GM21423 (cell line): Measurements from ENCODE around the gene DMRTC1B.
"Not testable (repeated sequence)": the region's sequence is repeated elsewhere in the genome, so short reads cannot be mapped to it uniquely, and the experiment has no call there.

Experiments
- ATAC-seq: cut with Tn5 transposase; IDR thresholded peaks from one replicate; pipeline ENCODE4 v1.9.1; 2021; ENCODE audit warnings: mild to moderate bottlenecking, moderate library complexity; ENCODE audit not compliant: unreplicated experiment

Gene DMRTC1B, protein sequence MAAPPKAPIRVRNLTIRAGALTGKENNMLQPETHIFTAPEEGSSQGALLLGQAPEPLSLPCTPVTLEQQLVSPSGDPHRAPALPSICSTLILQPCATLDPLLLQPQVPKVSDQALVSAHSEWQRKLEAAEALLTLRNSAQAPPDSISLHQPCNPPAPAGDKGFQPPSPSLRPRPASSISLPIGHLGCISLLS

DNA sequence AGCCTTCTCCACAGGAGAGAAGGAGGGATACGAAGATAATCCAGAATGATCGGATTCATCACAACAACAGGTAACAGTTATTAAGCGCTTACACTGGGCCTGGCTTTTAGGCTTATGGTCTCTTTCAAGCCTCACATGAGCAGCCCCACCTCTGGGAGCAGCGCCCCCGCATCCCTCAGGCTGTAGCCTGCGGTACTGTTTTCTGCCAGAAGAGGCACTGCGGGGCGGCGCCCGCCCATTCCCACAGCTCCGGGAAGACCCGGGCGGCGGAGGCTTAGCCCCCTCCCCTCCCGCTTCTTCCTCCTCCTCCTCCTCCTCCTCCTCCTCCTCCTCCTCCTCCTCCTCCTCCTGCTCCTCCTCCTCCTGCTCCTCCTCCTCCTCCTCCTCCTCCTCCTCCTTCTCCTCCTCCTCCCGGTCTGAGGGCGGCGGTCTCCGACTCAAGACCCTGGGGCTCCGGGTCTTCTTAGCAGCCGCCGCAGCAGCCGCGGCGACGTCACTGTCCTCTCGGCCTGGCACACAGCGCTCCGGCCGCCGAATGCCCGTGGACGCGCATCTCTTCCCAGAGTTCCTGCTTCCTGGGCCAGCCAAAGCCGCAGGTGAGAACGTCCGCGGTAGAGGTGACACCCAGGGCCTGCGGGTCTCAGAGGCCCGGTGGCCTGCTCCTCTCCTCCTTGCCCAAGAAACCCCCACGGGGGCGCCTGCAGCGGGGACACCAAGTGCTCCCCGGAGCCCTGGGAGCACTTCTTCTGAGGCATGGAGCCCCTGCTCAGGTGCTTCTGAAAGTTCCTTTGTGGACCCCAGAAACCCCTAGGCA is at the start of gene DMRTC1B:
Gene DMRTC1B (plus strand): TSS at position 238 of the 814 bp plus-strand sequence. CDS start 68,246 bp downstream, outside the sequence.
- ATAC-seq = peak; percentile 84

DNA sequence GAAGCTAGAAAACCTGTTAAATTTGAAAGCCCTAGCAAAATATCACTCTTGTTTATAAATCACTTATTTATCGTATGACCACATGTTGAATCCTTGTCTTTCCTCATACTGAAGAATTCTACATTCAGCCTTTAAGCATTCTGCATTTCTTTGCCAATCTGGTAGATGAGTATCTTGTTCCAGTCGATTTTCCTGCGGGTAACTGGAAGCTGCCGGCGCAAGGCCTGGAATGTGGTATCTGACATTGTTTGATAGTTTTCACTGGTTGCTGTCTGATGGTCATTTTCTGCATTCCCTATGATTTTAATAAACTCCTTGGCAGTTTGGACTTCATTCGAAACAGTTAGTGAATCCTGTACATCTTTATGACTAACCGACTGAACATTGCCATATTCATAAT is 48.8 kb upstream of the DMRTC1B start:
- no peak for ATAC-seq

DNA sequence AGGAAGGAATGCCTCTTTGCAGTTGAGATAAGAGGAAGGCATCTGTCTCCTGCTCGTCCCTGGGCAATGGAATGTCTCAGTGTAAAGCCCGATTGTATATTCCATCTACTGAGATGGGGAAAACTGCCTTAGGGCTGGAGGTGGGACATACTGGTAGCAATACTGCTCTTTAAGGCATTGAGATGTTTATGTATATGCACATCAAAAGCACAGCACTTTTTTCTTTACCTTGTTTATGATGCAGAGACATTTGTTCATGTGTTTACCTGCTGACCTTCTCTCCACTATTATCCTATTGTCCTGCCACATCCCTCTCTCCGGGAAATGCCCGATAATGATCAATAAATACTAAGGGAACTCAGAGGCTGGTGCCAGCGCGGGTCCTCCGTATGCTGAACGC is 43.1 kb upstream of the DMRTC1B start:
- ATAC-seq = not testable (repeated sequence)

DNA sequence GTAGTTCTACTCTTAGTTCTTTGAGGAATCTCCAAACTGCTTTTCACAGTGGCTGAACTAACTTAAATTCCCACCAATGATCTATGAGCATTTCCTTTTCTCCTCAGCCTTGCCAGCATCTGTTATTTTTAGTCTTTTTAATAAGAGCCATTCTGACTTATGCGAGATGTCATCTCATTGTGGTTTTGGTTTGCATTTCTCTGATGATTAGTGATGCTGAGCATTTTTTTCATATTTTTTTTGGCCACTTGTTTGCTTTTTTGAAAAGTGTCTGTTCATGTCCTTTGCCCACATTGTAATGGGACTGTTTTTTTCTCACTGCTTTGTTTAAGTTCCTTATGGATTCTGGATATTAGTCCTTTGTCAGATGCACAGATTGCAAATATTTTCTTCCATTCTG is 41.1 kb upstream of the DMRTC1B start:
- no peak for ATAC-seq

DNA sequence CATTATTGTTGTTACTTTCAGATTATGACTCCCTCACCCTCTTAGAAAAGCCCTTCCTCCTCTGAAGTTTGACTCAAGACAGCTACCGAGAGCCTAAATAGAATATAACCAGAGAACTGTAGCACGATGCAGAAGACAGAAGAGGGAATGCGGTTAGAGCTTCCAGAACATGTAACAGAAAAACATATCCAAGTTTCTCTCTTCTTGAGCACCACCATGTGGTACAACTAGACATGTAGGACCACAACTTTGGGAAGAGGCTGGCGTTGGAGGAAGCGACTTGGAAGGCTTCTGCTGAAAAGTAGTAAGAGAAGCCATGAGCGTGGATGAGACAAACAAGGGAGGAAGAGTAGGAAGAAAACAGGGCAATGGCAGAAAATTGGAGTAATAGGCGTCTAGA is 31.1 kb upstream of the DMRTC1B start:
- not testable (repeated sequence) for ATAC-seq

DNA sequence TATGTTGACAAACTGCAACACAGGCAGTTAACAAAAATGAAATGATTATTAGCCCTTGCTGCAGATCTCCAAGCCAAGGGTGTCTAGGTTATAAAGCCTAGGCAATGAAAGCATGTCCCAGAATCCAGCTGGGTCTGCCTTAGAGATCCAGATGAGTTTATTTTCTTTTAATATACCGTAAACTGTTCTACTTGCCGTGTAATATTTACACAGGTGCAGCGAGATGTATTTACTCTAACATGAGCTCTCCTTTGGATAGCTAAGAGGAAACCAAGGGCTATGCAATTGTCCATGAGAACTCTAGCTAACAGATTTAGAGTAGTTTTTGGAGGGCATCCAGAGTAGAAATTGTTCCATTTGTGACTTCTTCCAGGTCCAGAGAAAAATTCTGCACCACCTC is 28.1 kb upstream of the DMRTC1B start:
- ATAC-seq = not testable (repeated sequence)

DNA sequence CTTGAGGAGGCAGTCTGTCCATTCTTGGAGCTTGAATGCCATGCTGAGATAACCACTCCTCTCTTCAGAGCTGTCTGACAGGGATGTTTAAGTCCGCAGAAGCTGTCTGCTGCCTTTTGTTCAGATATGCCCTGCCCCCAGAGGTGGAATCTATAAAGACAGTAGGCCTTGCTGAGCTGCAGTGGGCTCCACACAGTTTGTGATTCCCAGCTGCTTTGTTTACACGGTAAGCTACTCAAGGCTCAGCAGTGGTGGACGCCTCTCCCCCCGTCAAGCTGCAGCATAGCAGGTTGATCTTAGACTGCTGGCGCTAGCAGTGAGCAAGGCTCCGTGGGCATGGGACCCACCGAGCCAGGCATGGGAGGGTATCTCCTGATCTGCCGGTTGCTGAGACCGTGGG is 16.2 kb upstream of the DMRTC1B start:
- ATAC-seq = not testable (repeated sequence)

DNA sequence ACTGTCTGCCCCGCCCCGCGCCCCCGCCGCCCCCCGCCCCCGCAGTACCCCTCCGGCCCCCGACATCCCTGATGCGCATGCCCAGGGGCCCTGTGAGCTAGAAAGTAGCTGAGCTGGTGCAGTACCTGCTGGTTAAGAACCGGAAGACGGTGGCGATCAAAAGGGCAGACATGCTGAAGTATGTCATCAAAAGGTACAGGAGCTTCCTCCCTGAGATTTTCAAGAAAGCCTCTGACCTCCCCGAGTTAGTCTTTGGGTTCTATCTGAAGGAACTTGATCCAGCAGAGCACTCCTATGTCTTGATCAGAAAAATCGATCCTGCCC is 739 bp downstream of the DMRTC1B start:
- ATAC-seq = peak; percentile 79

DNA sequence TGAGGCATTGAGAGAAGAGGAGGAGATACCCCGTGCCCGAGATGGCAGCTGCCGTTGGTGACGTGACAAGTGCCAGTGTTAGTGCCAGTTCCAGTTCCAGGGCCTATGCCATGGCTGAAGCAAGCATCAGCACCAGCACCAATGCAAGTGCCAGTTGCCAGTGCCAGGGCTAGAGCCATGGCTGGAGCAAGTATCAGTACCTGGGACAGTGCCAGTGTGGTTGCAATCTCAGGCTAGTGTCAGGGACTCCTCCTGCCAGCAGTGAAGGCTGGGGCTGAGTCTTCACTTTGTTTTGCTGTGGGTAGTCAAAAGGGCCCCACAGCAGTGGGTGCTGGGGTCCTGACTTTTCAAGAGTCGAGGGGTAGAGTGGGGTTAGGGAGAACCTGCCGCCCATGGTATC is 1.5 kb downstream of the DMRTC1B start:
- not testable (repeated sequence) for ATAC-seq

DNA sequence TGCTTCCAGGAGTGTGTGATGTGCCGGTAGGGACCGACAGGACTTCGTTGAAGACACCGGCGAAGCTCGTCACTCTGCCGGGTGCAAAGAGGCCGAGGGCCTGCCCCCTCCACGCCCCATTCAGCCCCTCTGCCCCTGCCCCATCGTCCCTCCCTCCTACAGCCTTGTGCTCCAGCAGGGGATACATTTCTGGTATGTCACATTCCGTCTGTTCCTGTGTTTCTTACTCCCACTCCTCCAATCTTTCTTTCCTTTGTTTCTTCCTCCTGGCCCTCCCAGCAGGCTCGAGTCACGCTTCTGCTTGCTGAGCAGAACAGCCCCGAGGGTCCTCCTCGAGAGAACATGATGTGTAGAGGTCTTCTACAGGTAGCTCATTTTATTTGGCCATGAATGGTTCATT is 5.9 kb downstream of the DMRTC1B start, which contains the start of gene FAM236B:
Gene FAM236B (minus strand): TSS at position 101 of the 400 bp plus-strand sequence. CDS start 100 bp downstream, at position 1.
- not testable (repeated sequence) for ATAC-seq

DNA sequence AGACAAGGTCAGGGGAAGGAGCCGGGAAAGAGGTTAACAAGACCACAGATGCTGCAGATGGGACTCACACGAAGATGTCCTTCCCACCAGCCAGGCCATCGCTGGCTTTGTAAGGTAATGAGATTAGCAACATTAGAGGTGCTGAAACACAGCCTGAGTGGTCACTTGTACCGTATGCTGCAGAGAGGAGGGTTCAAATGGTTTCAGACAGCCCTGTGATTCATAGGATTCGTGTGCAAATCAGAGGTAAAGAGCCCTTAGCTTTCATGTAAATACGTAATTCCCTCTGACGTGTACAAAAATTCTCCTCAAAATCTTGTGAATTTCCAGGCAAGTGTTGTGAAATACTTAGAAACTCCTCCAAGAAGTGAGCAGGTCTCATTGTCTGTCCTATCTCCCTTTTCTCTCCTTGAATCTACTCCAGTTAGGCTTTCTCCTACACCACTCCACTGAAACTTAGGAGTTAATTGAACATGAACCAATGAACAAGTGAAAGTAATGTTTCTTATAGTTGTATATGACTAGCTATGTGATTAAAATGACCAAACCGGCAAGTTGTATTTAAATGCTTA is 6.8 kb downstream of the DMRTC1B start:
- not testable (repeated sequence) for ATAC-seq

DNA sequence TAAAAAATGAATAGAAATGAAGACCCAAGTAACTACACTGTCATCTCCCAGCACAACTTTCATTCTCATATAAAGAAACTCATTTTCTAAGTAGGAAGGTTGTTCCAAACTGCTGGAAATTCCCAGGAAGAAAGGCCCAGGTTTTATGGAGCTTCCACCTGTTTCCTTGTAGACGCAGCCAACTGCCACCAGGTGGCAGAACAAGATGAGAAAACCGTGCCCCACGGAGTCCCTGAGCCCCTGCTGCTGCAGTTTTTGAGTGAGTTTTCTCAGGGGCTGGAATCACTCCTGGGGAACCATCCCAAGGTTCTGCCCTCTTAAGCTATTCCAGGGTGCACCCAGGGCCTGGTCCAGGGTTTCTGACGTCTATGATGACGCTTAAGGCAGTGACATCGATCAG is 7.3 kb downstream of the DMRTC1B start:
- ATAC-seq = not testable (repeated sequence)

DNA sequence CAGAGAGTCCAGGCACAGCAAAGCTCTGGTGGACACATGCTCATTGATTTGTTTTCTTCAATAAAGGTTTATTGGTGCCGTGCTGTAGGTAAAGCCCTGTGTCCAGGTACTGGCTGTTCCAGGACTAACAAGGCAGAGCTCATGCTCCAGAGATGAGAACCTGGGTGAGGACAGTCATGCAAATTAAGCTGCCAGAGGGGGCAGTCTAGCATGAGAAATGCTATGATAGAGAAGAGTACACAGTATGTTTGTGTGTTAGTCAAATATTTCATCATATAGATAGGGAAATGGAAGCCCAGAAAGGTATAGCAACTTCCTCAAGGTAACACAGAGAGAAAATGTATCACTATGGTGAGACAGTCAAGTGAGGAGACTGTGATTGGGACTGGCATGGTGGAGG is 11.5 kb downstream of the DMRTC1B start:
- ATAC-seq = not testable (repeated sequence)

DNA sequence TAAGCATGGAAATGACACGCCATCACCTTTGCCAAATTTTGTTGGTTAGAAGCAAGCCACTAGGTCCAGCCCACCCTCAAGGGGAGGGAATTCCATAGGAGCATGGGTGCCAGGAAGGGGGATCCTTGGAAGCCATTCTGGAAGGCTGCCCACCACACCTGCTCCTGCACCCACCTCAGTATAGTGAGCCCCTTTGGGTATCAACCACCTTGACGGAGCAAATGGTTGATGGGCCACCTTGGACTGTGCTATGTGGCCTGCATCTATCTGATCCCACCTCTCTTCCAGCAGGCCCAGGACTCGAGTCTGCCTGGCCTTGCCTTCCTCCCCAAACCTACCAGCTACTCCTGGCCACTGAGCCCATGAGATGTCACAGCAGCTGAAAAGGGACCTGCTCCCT is 13.7 kb downstream of the DMRTC1B start:
- ATAC-seq = not testable (repeated sequence)

DNA sequence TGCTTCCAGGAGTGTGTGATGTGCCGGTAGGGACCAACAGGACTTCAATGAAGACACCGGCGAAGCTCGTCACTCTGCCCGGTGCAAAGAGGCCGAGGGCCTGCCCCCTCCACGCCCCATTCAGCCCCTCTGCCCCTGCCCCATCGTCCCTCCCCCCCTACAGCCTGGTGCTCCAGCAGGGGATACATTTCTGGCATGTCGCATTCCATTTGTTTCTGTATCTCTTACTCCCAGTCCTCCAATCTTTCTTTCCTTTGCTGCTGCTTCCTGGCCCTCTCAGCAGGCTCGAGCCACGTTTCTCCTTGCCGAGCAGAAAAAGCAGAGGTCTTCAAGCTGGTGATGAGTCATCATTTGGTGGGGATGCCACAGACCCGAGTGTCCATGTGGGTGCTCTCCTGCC is 31.4 kb downstream of the DMRTC1B start, which contains the start of gene FAM236D:
Gene FAM236D (minus strand): TSS at position 101 of the 400 bp plus-strand sequence. CDS start 100 bp downstream, at position 1.
- ATAC-seq = not testable (repeated sequence)

DNA sequence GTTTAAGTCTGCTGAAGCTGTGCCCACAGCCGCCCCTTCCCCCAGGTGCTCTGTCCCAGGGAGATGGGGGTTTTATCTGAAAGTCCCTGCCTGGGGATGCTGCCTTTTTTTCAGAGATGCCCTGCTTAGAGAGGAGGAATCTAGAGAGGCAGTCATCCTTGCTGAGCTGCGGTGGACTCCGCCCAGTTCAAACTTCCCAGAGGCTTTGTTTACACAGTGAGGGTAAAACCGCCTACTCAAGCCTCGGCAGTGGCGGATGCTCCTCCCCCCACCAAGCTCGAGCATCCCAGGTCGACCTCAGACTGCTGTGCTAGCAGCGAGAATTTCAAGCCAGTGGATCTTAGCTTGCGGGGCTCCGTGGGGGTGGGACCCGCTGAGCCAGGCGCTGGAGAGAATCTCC is 54.0 kb downstream of the DMRTC1B start:
- not testable (repeated sequence) for ATAC-seq

DNA sequence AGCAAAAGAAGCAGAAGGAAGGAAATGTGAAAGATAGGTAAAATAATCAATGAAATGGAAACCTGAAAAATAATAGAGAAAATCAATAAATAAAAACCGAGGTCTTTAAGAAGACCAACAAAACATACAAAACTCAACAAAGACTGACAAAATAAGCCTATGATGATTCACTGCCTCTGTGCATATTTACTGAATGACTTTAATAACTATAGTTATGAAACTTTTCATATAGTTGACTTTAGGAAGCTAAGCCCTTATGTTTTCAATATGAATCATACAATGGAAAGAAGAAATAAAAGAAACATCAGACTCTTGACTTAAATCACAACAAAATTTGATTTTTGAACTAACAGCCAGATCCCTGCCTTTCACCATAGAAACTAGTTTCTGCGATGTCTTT is 60.8 kb downstream of the DMRTC1B start:
- not testable (repeated sequence) for ATAC-seq

DNA sequence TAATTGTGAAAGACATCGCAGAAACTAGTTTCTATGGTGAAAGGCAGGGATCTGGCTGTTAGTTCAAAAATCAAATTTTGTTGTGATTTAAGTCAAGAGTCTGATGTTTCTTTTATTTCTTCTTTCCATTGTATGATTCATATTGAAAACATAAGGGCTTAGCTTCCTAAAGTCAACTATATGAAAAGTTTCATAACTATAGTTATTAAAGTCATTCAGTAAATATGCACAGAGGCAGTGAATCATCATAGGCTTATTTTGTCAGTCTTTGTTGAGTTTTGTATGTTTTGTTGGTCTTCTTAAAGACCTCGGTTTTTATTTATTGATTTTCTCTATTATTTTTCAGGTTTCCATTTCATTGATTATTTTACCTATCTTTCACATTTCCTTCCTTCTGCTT is 106.2 kb downstream of the DMRTC1B start:
- ATAC-seq = not testable (repeated sequence)

DNA sequence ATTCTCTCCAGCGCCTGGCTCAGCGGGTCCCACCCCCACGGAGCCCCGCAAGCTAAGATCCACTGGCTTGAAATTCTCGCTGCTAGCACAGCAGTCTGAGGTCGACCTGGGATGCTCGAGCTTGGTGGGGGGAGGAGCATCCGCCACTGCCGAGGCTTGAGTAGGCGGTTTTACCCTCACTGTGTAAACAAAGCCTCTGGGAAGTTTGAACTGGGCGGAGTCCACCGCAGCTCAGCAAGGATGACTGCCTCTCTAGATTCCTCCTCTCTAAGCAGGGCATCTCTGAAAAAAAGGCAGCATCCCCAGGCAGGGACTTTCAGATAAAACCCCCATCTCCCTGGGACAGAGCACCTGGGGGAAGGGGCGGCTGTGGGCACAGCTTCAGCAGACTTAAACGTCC is 113.0 kb downstream of the DMRTC1B start:
- ATAC-seq = not testable (repeated sequence)
